ENCODE data around the gene KCTD1.

- TF ChIP-seq ZNF274 (IDR thresholded peaks at IDR 0.05; ENCODE audit: low read depth, low read length) (no peak), SUZ12 (IDR thresholded peaks at IDR 0.05; ENCODE audit: extremely low read depth, insufficient read depth, insufficient read length) (no peak), YY1 (IDR thresholded peaks at IDR 0.05; ENCODE audit: insufficient read depth, insufficient read length) (no peak)
Observed at GRCh38 chr18:26479065-26479680, 69.2 kb downstream of the KCTD1 start.
